KOPT-K1 (cell line): ENCODE data around the gene HCRTR1.

Source experiments
- H3K27ac ChIP-seq: fragments of 200-600 bp; sonication (generic); 2 replicates; pipeline ENCODE4 v1.5.1; 2016; ENCODE audit warnings: antibody characterized with exemption, mild to moderate bottlenecking, low read depth, low read length; ENCODE audit not compliant: poor library complexity, severe bottlenecking
- H3K36me3 ChIP-seq: fragments of 200-600 bp; sonication (generic); 2 replicates; pipeline ENCODE4 v1.5.1; 2017; ENCODE audit warnings: antibody characterized with exemption, mild to moderate bottlenecking, low read length, moderate library complexity; ENCODE audit not compliant: insufficient read depth
- H3K9me3 ChIP-seq: fragments of 200-600 bp; sonication (generic); 2 replicates; pipeline ENCODE4 v1.5.1; 2017; ENCODE audit warnings: antibody characterized with exemption, low read length, mild to moderate bottlenecking; ENCODE audit not compliant: insufficient read depth, poor library complexity, severe bottlenecking

Gene HCRTR1

DNA sequence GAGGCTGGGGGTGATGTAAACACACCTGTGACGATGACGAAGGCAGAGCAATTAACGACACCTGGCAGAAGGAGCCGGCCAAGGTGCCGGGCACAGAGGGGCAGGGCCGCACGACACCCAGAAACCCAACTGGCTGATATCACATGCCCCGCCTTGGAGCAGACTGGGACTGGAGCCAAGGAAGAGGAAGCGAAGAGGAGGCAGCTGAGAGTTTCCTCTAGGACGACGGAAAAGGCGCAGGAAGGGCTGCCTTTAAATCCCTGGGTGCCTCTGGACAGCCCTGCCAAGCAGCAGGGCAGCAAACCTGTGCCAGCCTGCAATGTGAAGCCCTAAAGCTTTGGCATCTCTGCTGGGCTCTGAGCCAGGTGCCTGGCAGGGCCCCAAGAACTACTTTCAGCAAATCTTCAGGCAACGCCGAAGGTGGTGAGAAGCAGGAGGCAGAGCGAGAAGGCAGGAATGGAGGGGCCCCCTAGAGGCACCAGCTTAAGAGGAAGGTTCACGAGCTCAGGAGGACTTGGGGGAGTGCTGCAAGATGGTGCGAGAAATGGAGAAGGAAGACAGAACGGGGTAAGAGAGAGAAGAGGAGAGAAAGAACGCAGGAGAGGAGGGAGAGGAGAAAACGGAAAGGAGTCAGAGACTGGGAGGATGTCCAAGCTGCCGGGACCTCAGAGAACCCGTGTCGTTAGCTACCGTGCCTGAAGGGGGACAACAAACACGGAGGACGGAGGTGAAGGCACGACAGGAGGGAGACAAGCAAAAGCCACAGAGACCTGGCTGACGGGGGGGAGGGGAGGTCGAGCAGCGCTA, 52.5 kb downstream of the HCRTR1 start:
- Histone ChIP-seq H3K36me3 (no peaks in the 10 kb centered on the region), H3K27ac (no peak overlapping the region), H3K9me3 (no peaks in the 10 kb centered on the region)

- H3K36me3 ChIP-seq = no peaks in the 10 kb centered on the region
These were observed 53.1 kb downstream of the HCRTR1 start for GRCh38 chr1:31670593-31670964.

DNA sequence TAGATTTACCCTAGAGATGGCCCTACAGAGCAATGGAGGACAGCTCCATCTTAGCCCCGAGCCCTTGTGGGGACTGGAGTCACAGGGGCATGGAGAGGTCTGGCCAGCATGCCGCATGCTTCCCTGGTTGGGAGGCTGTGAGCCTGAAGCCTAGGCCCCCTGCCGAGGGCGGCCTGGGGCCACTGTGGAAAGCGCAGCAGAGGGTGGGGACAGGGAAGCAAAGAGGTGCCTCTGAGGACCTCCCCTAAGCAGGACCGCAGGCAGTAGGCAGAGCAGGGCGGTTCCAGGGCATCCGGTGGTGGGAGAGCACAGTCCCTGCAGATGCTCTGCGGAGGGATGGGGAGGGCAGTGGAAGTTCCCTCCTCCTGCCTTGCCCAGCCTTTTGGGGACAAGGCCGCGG, 53.7 kb downstream of the HCRTR1 start:
- no peaks in the 10 kb centered on the region for H3K9me3 ChIP-seq
- no peaks in the 10 kb centered on the region for H3K36me3 ChIP-seq
- no peak overlapping the region for H3K27ac ChIP-seq

More at GRCh38 chr1:31670593-31670964, 53.1 kb downstream of the HCRTR1 start:
- Histone ChIP-seq H3K9me3 (no peaks in the 10 kb centered on the region), H3K27ac (no peak overlapping the region)

GRCh38 chr1:31671561-31672201, 54.2 kb downstream of the HCRTR1 start:
- Histone ChIP-seq H3K36me3 (no peaks in the 10 kb centered on the region), H3K27ac (no peak overlapping the region), H3K9me3 (no peaks in the 10 kb centered on the region)

DNA sequence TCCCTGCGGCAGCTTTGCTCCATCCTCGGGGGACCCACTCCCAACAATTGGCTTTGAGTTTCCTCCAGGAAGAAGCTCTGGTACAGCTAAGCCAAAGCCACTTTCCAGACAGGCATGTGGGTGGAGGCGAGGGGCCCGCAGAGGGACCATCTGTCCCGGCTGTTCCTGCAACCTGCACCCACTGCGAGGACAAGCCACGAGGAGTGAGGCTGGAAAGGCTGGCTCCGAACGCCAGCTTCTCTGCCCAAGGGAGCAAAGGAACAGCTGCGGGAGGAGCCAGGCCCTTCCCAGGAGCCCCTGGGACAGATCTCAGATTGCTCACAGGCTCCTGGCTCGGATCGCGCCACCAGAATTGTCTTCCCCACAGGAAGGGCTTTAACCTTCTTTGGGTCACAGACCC, 55.5 kb downstream of the HCRTR1 start:
- no peaks in the 10 kb centered on the region for H3K9me3 ChIP-seq
- H3K27ac ChIP-seq = no peak overlapping the region
- no peaks in the 10 kb centered on the region for H3K36me3 ChIP-seq

DNA sequence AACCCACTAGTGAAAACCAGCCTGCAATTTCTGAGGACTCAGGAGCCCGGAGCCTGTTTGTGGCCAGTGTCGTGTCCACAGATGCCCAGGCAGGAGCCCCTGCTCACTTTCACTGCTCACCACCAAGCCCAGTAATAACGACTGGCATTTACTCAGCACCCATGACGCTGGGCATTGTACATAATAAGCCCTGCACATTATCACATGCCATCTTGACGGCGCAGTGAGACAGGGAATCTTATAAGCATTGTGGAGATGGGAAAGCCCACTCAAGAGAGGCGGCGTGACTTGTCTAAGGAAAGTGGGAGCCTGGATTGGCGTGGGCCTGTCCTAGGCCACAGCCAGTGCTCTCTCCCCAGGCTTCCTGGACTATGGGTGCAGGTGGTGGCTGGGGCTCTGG, 55.9 kb downstream of the HCRTR1 start:
- no peak overlapping the region for H3K27ac ChIP-seq
- no peaks in the 10 kb centered on the region for H3K9me3 ChIP-seq
- H3K36me3 ChIP-seq = no peaks in the 10 kb centered on the region

GRCh38 chr1:31674626-31675025, 57.1 kb downstream of the HCRTR1 start:
- Histone ChIP-seq H3K36me3 (no peaks in the 10 kb centered on the region), H3K9me3 (no peaks in the 10 kb centered on the region), H3K27ac (no peak overlapping the region)

DNA sequence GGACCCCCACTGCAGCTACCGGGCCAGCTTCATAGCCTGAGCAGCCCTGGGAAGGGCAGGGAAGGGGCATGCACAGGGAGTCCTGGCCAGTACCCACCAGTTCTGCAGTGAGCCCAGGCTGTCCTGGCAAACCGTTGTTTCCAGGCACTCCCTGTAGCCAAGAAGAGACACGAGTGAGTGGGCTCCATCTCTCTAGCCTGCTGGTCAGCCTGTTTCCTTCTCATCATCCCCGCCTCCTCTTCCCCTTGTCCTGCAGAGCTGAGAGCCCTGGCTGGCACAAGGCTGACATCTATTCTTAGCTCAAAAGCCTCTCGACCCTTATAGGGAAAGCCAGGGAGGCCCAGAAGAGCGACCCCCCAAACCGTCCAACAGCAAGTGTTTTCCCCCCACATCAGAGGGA, 57.7 kb downstream of the HCRTR1 start:
- Histone ChIP-seq H3K36me3 (no peaks in the 10 kb centered on the region), H3K27ac (no peak overlapping the region)

DNA sequence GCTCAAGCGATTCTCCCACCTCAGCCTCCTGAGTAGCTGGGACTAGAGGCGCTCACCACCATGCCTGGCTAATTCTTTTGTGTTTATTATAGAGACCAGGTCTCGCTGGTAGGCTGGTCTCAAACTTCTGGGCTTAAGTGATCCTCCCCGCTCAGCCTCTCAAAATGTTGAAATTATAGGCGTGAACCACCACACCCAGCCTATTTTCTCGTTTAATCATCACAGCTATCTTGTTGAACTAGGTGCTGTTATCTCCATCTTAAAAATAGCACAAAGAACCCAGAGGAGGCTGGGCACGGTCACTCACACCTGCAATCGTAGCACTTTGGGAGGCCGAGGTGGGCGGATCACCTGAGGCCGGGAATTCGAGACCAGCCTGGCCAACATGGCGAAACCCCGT, 58.3 kb downstream of the HCRTR1 start:
- no peaks in the 10 kb centered on the region for H3K9me3 ChIP-seq
- H3K36me3 ChIP-seq = no peaks in the 10 kb centered on the region
- no peak overlapping the region for H3K27ac ChIP-seq

More for the DNA sequence above, 57.7 kb downstream of the HCRTR1 start:
- H3K9me3 ChIP-seq = no peaks in the 10 kb centered on the region
